HG03045 (cell line): Measurements from ENCODE around the gene RPP25L.

Experiments used
- ATAC-seq: cut with Tn5 transposase; IDR thresholded peaks from one replicate; pipeline ENCODE4 v1.9.1; 2021; ENCODE audit warnings: mild to moderate bottlenecking, moderate library complexity; ENCODE audit not compliant: unreplicated experiment

RPP25L gene

GRCh38 chr9:34571481-34571810, 40.5 kb downstream of the RPP25L start:
- no peak for ATAC-seq

DNA sequence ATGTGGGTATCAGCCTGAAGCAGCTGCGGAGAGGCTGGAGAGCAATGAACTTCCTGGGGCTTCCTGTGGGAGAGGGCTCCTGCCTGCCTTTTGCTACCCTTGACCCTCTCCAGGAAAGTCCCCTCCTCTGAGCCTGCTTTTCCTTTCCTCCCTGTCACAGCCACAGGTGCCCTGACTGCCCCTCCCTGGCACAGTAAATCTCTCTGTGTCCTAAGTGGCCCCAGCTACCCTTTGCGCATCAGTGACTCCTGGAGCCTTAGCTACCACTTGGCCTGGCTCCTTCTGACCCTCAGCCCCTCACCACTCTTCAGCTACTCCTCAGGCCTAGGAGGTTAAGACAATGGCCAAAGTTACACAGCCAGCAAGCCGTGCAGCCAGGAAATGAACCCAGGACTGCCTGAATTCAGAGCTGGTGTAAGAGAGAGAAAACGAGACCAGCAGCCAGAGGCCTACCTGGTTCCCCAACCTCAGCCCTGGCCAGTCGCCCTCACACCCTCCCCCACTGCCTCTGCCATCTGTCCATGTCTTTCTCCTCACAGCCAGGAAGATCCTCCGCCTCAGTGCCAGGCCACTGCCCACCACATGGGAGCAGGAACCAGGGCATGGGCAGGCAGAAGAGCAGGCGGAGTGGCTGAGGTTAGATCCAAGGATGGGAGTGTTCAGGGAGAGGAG, 41.0 kb downstream of the RPP25L start:
- ATAC-seq = no peak

GRCh38 chr9:34570376-34570775, 41.5 kb downstream of the RPP25L start:
- no peak for ATAC-seq

DNA sequence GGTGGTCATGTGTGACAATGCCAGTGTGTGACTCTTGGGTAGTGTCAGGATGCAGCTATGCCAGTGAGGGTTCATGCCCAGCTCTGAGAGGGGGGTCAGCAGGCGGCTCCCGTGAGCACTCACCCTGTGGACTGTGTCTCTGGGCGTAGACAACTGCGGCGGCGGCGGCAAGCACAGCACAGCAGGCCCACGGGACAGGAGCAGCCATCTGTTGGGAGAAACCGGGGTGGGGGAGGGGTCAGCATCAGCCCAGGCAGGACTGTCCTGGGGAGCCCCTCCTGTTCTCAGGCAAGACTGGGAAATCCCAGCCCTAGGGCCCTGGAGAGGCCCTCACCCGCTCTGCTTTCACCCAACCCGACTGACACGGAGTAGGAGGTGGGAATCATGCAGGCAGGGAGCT, 43.1 kb downstream of the RPP25L start:
- no peak for ATAC-seq

- no peak for ATAC-seq
Measured at GRCh38 chr9:34568133-34568532, 43.8 kb downstream of the RPP25L start.

DNA sequence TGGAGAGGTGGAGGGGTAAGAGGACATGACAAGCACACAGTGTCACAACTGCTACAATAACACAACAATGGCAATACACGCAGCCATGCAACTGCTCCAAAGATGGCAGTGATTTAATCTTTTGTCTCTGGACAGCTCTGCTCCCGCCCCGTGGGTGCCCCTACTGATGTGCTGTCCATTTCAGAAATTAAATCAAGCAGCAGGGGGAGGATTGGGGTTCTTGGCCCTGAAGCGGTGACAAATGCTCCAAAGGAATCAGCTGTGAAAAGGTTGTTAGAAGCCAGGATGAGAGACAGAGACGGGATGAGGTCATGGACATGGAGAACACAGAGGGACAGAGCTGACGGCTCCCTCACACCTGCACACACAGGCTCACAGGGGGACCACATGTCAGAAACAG, 44.9 kb downstream of the RPP25L start:
- ATAC-seq = no peak

DNA sequence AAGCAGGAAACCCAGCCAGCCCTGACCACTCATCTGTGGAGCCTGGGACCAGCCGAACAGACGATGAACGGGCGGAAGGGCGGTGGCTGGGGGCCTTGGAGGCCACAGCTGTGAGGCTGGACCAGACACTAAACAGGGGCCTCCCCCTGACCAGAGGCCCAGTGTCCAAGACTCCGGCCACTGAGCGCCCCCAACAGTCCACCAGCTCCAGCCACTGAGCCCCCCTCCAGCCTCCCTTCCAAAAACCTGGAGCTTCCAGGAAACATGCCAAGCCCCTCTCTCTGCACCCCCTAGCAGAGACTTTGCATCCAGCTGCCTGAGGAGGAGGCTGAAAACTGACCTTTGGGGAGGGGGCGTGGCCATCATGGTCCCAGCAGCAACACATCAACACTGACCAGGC, 45.6 kb downstream of the RPP25L start:
- ATAC-seq = no peak

DNA sequence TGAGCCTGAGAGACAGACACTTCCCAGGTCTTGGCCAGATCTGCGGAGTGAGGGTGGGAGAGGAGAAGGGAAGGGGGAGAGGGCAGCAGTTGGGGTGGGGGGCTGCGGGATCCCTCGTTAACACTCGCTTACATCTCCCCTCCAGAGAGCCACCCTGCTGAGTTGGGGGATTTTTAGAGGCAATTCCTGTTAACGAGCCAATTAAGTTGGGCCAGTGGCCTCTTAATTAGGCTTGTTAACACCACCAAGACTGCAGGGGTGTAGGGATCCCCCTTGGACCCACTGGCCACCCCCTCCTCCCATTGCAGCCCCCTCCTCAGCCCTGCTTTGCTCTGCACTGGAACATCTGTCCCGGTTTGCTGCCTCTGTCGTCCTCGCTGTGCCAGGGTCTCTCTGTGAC, 46.0 kb downstream of the RPP25L start:
- ATAC-seq = no peak

DNA sequence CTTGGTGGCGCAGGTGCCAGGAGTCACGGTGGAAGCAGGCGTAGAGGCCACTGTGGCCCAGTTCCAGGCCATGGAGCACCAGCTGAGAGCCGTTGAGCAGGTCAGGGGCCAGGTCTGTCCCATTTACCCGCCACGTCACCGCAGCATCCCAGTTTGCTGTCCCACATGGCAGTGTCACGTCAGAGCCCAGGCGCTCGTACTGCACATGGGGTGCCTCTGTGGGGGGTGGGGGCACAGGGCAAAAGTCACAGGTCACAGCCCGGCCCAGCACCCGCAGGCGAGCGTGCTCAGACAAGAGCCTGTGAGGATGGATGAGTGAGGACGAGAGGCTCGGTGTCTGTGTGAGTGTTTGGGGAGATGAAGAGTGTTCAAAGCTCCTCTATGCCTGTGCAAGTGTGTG, 47.3 kb downstream of the RPP25L start:
- ATAC-seq = no peak

- no peak for ATAC-seq
Measured at GRCh38 chr9:34563262-34563661, 48.6 kb downstream of the RPP25L start.

DNA sequence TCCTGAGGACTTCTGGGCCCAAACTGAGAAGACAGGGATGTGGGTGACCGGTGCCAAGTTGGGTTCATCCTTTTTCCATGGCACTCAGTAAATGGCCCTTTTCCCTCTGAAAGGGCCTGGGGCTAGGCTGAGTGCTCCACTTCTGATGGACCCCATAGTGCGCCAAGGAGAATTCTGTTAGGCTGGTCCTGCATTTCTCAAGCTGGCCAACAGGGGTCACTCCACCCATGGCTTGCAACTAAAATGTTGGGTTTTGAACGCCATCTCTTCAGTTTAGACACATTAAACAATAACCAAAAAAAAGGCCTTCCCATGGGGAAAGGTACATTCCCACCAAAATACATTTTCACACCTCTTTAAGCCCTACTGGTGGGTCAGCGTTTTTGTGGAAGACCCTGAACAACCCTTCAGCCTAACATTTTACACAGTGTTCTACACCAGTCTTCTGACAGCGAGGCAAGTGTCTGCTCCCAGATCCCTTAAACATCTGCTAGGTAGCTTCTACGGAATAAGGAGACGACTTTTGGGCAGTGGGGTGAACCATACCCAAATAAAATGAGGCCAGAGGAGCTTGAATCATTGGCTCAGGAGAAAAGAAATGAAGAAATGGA, 49.7 kb downstream of the RPP25L start:
- no peak for ATAC-seq

GRCh38 chr9:34560599-34561214, 51.2 kb downstream of the RPP25L start:
- no peak for ATAC-seq
